ENCODE data around the gene AKNA. TPM values are rescaled to one million over a fixed set of nuclear protein-coding genes. Genes with fewer than 3 reads are reported as not detected.

The AKNA gene
- total and polyA plus RNA-seq, 12 donors = 4.8 to 37.3 (median 15.9) TPM

DNA sequence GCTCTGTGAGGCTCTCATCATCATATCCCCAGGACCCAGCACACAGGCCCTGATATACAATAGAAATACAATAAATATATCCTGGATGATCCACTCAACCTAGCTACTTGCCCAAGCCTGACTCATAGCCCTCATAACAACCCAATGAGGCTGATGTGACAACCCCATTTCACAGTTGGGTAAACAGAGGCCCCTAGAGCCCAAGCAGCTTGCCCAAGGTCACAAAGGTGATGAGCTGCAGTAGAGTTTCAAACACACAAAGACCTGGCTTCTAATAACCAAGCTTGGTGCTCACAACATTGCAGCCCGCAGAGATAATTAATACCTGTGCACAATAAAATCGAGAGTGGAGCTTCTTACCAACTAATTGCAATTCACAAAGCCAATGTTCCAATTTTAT is 3.2 kb upstream of the AKNA start:
- DNase-seq = no peak
- Histone ChIP-seq H3K27me3 (no peaks in the 10 kb centered on the region), H3K4me3 (no peak overlapping the region), H3K4me1 (replicated peaks in 1 of 2) (peaks cover 22 to 55% of the 10 kb centered on the region in 2 donors), H3K9me3 (replicated peaks in 1 of 3) (no peaks in the 10 kb centered on the region), H3K27ac (no peak overlapping the region), H3K36me3 (replicated peaks in 1 of 2) (no peaks in the 10 kb centered on the region)
- intact Hi-C loops (cut with DNase I) = loop anchor here in 1 of 2 donors (10.0 kb wide), 1 partner anchor 46 kb away; no protein-coding TSS in a partner anchor
- WGBS, 4 donors = 89 to 92% (median 91%) methylated on average over 2 of the region's 2 CpGs
- TF ChIP-seq POLR2A (IDR thresholded peaks at IDR 0.05) = no peak
- TF ChIP-seq CTCF (IDR thresholded peaks at IDR 0.05) = no peak

GRCh38 chr9:114389612-114390368 is 2.0 kb upstream of the AKNA start:
- TF ChIP-seq POLR2A (IDR thresholded peaks at IDR 0.05) (no peak), CTCF (IDR thresholded peaks at IDR 0.05) (no peak)
- H3K27me3 ChIP-seq = no peaks in the 10 kb centered on the region
- DNase-seq = no peak
- no peak overlapping the region for H3K4me3 ChIP-seq
- H3K36me3 ChIP-seq (replicated peaks in 1 of 2) = no peaks in the 10 kb centered on the region
- WGBS, 4 donors = 75 to 85% (median 80%) methylated on average over 6 to 7 of the region's 7 CpGs
- H3K27ac ChIP-seq = peak overlapping the region in 2 of 5 donors; percentile 15 to 87
- no peaks in the 10 kb centered on the region for H3K9me3 ChIP-seq (replicated peaks in 1 of 3)
- peaks cover 26 to 59% of the 10 kb centered on the region in 2 donors for H3K4me1 ChIP-seq (replicated peaks in 1 of 2)
- intact Hi-C loops (cut with DNase I) = loop anchor here in 1 of 2 donors (10.0 kb wide), 1 partner anchor 45 kb away; no protein-coding TSS in a partner anchor

GRCh38 chr9:114388764-114389375 is 1.1 kb upstream of the AKNA start:
- intact Hi-C loops (cut with DNase I) = no loop called here
- DNase-seq = no peak
- Histone ChIP-seq H3K4me3 (no peak overlapping the region), H3K4me1 (replicated peaks in 1 of 2) (peaks cover 26 to 60% of the 10 kb centered on the region in 2 donors), H3K36me3 (replicated peaks in 1 of 2) (no peaks in the 10 kb centered on the region), H3K27ac (peak overlapping the region in 3 of 5 donors; percentile 47 to 93 (median 87)), H3K9me3 (replicated peaks in 1 of 3) (no peaks in the 10 kb centered on the region), H3K27me3 (no peaks in the 10 kb centered on the region)
- no peak for TF ChIP-seq POLR2A (IDR thresholded peaks at IDR 0.05)
- no peak for TF ChIP-seq CTCF (IDR thresholded peaks at IDR 0.05)
- 75 to 87% (median 80%) methylated on average over 8 to 9 of the region's 9 CpGs for WGBS, 4 donors

DNA sequence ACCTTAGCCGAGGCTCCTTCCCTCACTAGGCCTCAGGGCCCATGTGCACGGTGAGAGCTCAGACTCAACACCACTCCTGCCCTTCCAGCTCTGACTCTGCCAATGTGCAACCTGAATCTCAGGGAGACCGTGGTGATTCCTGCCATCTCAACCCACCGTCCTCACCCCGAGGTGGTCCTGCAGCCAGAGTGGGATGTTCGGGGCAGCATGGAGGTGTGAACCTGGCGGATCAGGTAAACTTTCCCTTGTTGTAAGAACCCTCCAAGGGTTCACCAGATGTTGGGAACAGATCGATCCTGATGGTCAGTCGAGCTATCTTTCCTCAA is 538 bp upstream of the AKNA start:
- Histone ChIP-seq H3K9me3 (replicated peaks in 1 of 3) (no peaks in the 10 kb centered on the region), H3K4me3 (peak overlapping the region in 1 of 4 donors; percentile 62), H3K27me3 (no peaks in the 10 kb centered on the region), H3K36me3 (replicated peaks in 1 of 2) (no peaks in the 10 kb centered on the region), H3K4me1 (replicated peaks in 1 of 2) (peaks cover 32 to 65% of the 10 kb centered on the region in 2 donors), H3K27ac (peak overlapping the region in 4 of 5 donors; percentile 47 to 93 (median 80))
- TF ChIP-seq POLR2A (IDR thresholded peaks at IDR 0.05) (no peak), CTCF (IDR thresholded peaks at IDR 0.05) (no peak)
- no peak for DNase-seq
- intact Hi-C loops (cut with DNase I) = no loop called here
- 60 to 73% (median 69%) methylated on average over 6 to 9 of the region's 9 CpGs for whole genome bisulfite sequencing, 4 donors
